HG03520 (cell line): ENCODE data around the gene APLP2.
"Not testable (repeated sequence)": the region's sequence is repeated elsewhere in the genome, so short reads cannot be mapped to it uniquely, and the experiment has no call there.

ENCODE experiments used
- ATAC-seq: cut with Tn5 transposase; IDR thresholded peaks from one replicate; pipeline ENCODE4 v1.9.1; 2021; ENCODE audit warnings: mild to moderate bottlenecking, moderate library complexity; ENCODE audit not compliant: unreplicated experiment

The APLP2 gene

DNA sequence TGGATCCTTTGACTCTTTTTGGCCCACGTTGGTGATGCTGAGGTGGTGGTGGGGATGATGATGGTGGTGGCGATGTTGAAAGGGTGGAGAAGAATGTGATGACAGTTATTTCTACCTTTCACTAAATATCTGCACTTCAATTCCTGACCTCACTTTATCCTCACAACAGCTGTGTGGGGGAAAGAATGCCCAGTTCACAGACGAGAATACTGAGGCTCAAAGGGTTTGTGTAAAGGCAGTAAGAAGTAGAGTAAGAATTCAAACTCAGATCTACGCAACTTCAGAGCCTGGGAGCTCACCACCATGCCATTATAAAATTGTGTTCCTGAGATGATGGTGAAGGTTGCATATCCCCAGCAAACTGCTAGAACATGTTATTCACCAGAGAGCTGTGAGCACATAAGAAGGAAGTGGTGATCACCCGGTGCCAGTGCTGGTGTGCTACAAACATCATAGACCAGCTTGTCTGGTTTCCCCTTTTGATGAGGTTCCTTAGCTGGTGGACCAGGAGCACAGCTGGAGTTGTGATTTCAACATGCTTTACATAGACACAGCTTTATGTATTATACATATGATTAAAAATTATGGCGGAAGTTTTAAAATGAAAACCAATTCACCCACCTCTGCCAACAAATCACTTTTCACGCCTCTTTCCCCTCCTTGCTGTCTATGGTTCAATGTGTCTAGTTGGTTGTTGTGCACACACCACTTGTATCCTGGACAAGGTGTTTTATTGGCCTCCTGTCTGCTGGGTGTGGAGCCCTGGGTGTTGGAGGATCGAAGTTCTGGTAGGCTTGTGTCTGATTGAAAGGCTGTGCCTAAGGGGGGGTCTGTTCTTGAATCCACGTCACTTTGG lies 96.1 kb downstream of the APLP2 start:
- no peak for ATAC-seq

DNA sequence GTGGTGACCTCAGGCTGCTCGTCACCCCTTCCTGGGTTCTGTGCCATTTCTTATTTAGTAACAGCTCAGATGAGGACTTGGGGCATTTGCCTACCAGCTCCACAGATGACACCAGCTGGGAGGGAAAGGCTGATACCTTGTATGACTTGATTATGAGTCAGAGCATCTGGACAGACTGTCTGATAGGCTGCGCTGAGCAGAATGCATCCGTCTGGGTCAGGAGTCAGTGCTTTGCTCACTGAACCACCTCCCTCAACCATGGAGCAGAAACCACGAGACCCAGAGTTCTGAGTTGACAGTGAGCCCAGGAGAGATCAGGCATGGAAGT lies 96.7 kb downstream of the APLP2 start:
- no peak for ATAC-seq

GRCh38 chr11:130167146-130167545 lies 97.5 kb downstream of the APLP2 start:
- no peak for ATAC-seq

- ATAC-seq = no peak
Observed at GRCh38 chr11:130168105-130168504, 98.4 kb downstream of the APLP2 start.

DNA sequence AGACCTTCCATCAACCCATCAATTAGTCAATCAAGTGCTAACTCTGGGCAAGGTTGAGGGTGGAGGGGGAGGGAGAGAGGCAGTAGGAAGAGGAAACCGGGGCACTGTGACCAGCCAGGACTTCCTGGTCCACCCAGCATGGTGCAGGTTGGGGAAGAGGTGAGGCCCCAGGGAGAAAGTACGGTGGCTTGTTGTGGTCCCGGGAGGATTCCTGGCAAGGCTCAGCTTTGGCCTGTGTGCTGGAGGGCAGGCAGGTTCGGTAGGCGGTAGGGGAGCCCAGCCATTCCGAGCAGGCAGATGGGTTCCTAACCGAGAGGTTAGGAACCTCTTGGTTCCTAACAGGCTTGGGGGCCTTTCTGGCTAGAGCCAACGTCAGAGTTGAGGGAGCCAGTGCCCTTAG lies 100.7 kb downstream of the APLP2 start:
- ATAC-seq = no peak

DNA sequence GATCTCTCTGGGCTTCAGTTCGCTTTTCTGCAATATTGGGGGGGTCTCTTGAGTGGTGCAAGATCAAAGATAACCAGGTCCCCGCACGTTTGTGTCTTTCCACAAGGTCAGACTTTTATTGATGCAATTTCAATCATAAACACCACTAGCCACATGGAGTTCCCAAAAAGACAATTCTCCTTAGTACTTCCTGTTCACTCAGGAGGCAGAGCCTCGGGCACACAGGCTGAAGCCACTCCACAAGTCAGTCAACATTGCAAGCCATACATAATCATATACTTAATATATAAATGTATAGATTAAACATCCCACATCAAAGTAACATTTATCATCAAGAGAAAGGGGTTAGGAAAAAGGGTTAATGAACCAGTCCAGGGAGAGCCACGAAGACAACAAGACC lies 101.8 kb downstream of the APLP2 start:
- no peak for ATAC-seq

DNA sequence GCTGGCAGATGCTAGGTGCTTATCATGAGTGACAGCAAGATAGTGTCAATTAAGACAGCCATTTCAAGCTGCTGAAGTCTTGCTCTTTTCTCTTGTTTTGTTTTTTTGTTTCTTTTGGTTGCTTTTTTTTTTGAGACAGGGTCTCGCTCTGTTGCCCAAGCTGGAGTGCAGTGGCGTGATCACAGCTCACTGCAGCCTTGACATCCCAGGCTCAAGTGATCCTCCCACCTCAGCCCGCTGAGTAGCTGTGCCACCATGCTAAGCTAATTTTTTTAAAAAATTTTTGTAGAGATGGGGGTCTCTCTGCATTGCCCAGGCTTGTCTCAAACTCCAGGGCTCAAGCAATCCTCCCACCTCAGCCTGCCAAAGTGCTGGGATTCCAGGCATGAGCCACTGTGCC lies 102.3 kb downstream of the APLP2 start:
- ATAC-seq = not testable (repeated sequence)

- ATAC-seq = no peak
Observed at GRCh38 chr11:130174642-130175041, 104.9 kb downstream of the APLP2 start.

DNA sequence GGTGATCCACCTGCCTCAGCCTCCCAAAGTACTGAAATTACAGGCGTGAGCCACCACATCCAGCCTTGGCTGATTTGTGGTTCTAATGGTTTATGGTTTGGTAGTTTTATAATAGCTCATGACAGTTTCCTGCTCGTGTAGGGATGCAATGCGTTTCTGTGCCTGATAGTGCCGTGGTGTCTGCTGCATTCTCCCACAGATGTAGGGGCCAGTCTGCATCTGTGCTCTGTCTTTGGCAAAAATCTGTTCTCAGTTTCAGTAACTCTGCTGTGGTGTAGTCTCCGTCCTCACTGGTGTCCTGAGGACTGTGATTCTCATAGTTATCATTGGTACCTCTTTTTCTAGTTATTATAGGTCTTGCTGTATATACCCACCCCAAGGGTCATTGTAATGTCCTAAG lies 106.2 kb downstream of the APLP2 start:
- no peak for ATAC-seq

GRCh38 chr11:130177782-130178181 lies 108.1 kb downstream of the APLP2 start:
- ATAC-seq = no peak

DNA sequence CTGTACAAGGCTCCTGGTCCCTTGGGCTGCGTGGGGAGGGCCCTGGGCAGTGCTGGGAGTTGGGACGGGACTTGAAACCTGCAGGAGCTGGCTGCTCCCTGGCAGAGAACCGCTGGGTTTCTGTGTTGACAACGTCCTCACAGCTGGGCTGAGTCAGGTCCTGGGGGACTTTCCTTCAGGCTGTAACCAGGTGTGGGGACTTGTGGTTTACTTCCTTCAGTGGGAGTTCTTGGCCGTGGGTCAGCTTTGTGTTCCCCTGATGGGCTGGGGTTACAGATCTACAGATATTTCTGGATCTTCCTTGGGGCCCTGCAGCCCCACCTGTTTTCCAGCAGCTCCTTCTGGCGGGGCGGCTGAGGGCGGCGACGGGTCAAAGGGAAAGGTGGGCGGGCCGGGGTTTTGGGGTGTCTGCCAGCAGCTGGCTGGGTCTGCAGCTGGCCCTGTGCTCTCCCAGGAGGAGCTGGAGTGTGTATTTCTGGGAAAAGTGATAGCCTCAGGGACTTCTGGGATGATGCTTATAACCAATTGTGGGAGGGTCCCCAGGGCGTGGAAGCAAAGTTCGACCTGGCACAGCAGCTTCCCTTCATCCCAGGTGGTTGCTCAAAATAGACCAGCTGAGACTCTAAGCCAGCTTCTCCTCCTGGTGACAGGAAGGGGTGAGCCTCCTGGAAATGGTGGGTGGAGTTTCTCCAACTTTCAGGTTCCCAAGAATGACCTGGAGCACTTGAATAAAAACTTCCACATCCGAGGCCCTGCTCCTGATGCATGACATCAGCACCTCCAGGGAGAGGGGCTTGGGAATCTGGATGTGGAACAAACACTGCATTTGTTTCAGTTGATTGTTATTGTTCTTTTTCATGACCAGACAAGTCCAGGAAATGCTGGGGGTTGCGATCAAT lies 109.0 kb downstream of the APLP2 start:
- no peak for ATAC-seq

DNA sequence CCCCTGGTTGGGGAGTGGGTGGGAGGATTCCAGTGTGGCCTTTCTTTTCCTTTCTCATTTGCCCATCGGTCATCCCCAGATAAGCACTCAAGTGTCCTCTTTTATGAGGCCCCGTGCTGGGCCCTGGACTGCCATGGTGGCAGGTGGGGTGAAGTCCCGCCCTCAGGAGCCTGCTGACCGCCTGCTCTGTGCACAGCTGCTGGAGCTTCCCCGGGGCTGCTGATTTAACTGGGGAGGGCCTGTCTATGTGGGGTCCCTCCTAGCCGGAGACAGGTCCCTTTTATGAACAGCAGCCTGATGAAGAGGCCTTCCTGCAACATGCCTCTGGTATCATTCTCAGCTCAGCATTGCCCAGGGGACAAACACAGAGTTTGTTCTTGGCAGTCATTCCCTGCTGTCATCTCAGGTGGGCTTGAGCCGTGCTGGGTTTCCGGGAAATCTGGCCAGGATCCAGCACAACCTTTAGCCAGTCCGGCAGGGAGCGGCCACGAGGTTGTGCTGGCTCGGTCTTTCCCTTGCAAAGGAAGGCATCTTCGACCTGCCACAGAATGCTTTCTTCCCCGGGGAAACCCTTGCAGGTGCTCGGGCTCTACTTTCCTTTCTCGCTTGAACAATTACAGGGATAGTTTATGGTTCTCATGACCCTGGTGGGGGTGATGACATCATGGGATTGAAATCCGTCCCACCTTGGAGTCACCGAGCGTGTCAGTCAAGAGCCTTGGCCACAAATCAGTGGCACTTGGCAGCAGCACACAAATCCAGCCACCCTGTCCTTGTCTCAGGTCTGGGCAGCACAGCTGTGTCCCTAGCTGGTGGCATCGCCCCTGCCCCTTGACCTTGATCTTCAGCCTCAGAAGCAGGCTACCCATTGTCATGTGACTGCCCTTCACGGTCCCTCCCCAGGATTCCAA lies 110.0 kb downstream of the APLP2 start:
- ATAC-seq = no peak

- ATAC-seq = no peak
Observed at GRCh38 chr11:130180491-130180890, 110.8 kb downstream of the APLP2 start.

- ATAC-seq = no peak
Observed at GRCh38 chr11:130180896-130181294, 111.2 kb downstream of the APLP2 start.

DNA sequence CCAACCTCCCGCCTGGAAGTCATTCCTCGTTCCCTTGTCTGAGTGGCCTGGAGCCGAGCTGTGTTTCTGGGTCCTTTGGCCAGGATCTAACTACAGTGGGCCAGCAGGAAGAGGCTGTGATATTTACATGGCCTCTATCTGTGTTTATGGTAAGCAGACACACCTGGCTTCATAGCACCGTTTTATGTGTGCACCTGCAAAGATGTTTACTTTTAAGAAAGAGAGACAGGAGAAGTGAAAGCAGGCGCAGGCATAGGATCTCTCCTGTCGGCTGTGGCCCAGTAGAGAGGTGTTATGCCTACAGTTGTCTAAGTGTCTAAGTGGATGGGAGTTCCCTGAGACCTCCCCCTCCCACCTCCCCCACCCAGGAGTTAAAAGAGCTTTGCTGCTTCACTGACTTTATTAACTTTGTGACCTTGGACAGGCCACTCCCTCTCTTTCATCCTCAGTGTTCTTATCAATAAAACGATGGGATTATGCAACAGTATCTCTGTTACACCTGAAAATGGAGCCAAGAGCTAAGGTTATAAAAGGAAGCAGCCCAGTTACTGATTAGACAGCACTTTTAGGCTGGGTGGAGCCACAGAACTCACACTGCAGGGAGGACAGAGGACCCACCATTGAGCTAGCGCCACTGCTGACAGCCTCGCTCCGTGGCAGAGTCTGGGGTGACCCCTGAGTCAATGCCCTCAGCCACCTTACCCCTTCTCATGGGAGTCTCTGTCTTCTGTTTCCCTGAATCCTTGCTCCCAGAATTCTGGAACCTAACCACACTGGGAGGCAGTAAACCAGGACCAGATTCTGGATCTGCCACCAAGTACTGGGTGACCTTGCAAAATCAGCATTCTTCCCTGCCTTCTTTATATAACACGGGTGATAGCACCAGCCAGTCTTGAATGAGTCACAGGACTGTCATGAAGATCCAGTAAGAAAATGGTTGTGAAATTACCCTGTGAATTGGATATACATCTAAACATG lies 111.9 kb downstream of the APLP2 start:
- ATAC-seq = no peak

DNA sequence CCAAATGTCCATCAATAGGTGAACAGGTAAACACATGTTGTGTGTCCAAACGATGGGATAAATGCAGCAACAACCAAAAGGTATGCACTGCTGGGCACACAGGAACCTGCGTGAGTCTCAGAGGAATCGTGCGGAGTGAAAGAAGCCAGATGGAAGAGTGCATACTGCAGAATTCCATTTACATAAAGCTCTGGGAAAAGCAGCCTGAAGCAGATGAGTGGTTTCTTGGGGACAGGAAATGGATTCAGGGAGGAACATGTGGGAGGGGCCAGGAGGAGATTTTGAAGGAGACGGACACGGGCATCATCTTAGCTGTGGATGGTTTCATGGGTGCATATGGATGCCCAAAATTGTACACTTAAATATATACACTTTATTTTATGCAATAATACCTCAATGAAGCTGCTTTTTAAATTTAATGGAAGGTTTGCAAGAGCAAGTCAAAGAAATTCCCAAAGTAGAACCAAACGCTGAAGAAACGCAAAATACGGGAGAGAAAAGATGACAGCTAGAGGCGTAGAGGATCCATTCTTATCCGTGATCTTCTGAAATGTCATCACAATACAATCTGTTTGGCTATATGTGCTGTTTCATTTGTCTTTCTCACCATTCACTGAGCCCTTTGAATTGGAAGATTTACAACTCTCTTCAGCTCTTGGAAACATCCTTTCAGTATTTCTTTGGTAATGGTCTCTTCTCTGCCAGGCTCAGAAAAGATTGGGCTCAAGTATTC lies 114.3 kb downstream of the APLP2 start:
- no peak for ATAC-seq

GRCh38 chr11:130187096-130187495 lies 117.4 kb downstream of the APLP2 start:
- no peak for ATAC-seq

DNA sequence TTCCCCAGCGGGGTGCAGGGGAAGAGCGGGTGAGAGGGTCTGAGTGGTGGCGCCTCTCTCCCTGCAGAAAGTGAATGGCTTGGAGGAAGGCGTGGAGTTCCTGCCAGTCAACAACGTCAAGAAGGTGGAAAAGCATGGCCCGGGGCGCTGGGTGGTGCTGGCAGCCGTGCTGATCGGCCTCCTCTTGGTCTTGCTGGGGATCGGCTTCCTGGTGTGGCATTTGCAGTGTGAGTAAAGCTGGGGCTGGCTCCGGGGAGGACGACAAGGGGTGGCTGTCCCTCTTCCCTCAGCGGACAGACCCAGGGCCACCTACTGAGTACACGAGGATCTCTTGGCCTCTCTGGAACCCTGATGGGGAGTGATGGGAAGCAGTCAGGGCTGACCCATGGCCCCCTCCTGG lies 118.4 kb downstream of the APLP2 start:
- no peak for ATAC-seq
